Measurements from ENCODE around the gene HSPA12A.

DNA sequence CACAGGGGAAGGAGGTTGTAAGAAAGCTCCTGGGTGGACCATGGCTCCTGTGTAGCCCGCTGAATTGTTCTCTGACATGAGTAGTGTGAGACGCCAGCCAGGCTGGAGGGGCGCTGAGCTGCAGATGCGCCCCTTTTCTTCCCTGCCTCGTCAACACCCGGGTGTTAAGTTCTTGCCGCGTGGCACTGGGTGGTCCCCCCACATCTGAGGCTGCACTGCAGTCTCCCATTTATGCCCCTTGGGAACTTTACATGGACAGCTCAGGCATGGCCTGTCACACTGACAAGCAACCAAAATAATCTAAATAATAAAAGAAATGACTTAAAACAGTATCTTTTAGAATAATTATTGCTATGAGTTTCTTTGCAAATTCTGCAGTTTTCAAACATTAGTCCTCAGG is 34.6 kb upstream of the HSPA12A start:
- TF ChIP-seq, protein P1, sequence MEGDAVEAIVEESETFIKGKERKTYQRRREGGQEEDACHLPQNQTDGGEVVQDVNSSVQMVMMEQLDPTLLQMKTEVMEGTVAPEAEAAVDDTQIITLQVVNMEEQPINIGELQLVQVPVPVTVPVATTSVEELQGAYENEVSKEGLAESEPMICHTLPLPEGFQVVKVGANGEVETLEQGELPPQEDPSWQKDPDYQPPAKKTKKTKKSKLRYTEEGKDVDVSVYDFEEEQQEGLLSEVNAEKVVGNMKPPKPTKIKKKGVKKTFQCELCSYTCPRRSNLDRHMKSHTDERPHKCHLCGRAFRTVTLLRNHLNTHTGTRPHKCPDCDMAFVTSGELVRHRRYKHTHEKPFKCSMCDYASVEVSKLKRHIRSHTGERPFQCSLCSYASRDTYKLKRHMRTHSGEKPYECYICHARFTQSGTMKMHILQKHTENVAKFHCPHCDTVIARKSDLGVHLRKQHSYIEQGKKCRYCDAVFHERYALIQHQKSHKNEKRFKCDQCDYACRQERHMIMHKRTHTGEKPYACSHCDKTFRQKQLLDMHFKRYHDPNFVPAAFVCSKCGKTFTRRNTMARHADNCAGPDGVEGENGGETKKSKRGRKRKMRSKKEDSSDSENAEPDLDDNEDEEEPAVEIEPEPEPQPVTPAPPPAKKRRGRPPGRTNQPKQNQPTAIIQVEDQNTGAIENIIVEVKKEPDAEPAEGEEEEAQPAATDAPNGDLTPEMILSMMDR (IDR thresholded peaks at IDR 0.05) = no peak
- TF ChIP-seq POLR2A (IDR thresholded peaks at IDR 0.05) = no peak

Data from Peyer's patch (tissue), 4 donors.